ENCODE results near the gene MSANTD3. TPM values are rescaled to one million over a fixed set of nuclear protein-coding genes. Genes with fewer than 3 reads are reported as not detected.

The MSANTD3 gene
- total and polyA plus RNA-seq, 2 of the 4 experiments (the other 2 are of a cell fraction): 45.5 to 55.9 TPM

GRCh38 chr9:100486479-100487176 lies 59.7 kb downstream of the MSANTD3 start:
- Histone ChIP-seq H3K36me3 (ENCODE audit: control insufficient read depth, insufficient read depth, low read length) (no peaks in the 10 kb centered on the region), H3K14ac (replicated peaks; ENCODE audit: low read depth, low read length) (no peak overlapping the region), H3K23ac (ENCODE audit: low read depth, low read length) (no peak overlapping the region), H3K9me3 (ENCODE audit: control insufficient read depth, insufficient read depth, low read length) (no peaks in the 10 kb centered on the region), H3K4me2 (ENCODE audit: low read depth, low read length) (no peak overlapping the region), H3K4me3 (ENCODE audit: insufficient read depth, low read depth, low read length) (no peak overlapping the region), H3K4ac (ENCODE audit: low read depth, low read length) (no peak overlapping the region), H4K91ac (ENCODE audit: insufficient read depth, low read depth, low read length) (no peak overlapping the region), H2BK5ac (ENCODE audit: low read depth, low read length, poor library complexity, severe bottlenecking) (no peak overlapping the region), H2AK5ac (ENCODE audit: low read depth, low read length) (no peak overlapping the region), H3K9me1 (ENCODE audit: insufficient read depth, low read length) (no peaks in the 10 kb centered on the region), H3K4me1 (ENCODE audit: control insufficient read depth, insufficient read depth, low read length) (no peaks in the 10 kb centered on the region; the same call in 1 of the 2 replicates), H3K56ac (ENCODE audit: extremely low read depth, insufficient read depth, low read length) (no peak overlapping the region), H2BK20ac (ENCODE audit: low read depth, low read length) (no peak overlapping the region), H4K8ac (ENCODE audit: low read depth in 2 of 2, low read length in 2 of 2) (no peak overlapping the region), H3K79me1 (ENCODE audit: low read depth in 1 of 2, low read length in 2 of 2) (peaks cover 8 to 12% of the 10 kb centered on the region in 2 experiments; a peak in 3 of 4 replicates), H2BK15ac (ENCODE audit: low read depth, low read length) (no peak overlapping the region), H2BK120ac (ENCODE audit: low read depth, low read length) (no peak overlapping the region), H2AFZ (replicated peaks; ENCODE audit: low read length, poor library complexity) (no peak overlapping the region), H3K9ac (ENCODE audit: low read depth, low read length) (no peak overlapping the region), H3K27ac (ENCODE audit: insufficient read depth, low read length) (no peak overlapping the region), H2AK9ac (replicated peaks; ENCODE audit: low read depth, low read length, poor library complexity) (no peak overlapping the region), H3K18ac (ENCODE audit: low read depth, low read length) (no peak overlapping the region), H4K5ac (ENCODE audit: low read depth, low read length) (no peak overlapping the region), H4K20me1 (ENCODE audit: insufficient read depth, low read length) (no peaks in the 10 kb centered on the region), H3K27me3 (ENCODE audit: control insufficient read depth, insufficient read depth, low read length) (no peaks in the 10 kb centered on the region)
- dilution Hi-C loops (cut with HindIII; ENCODE audit: low sequenced_read_pairs, unreplicated experiment) (no loop called here), intact Hi-C loops (cut with micrococcal nuclease) (no loop called here), in situ Hi-C loops (cut with MboI; ENCODE audit: low sequenced_read_pairs) (no loop called here)
- ATAC-seq (ENCODE audit: low read depth): no peak
- CTCF ChIA-PET: interaction anchor here (0.6 kb wide), 1 partner anchor 11 kb away, joined by 3 read pairs; no protein-coding TSS in a partner anchor
- TF ChIP-seq RCOR1 (IDR thresholded peaks at IDR 0.05; ENCODE audit: insufficient replicate concordance, low read length): no peak
- TF ChIP-seq FOS (IDR thresholded peaks at IDR 0.05; ENCODE audit: low read depth, low read length): no peak
- no peak for TF ChIP-seq NFE2L2 (IDR thresholded peaks at IDR 0.05; ENCODE audit: low read depth, low read length)
- peak; percentile 80 for TF ChIP-seq MAFK (IDR thresholded peaks at IDR 0.05; ENCODE audit: low read depth, low read length)
- WGBS, 2 experiments (ENCODE audit: extremely low coverage in 2 of 2, insufficient read length in 1 of 2): 95% methylated on average over 4 of the region's 10 CpGs; no CpG with 5 or more reads in 1 of the 2 experiments
- no TSS peak for BruUV-seq (replicated peaks)
- POLR2A ChIA-PET (ENCODE audit: unreplicated experiment): interaction anchor here (0.8 kb wide), 1 partner anchor 12 kb away, joined by 3 read pairs; no protein-coding TSS in a partner anchor
- DNase-seq: no peak
